ENCODE data around the gene POLK.

Gene POLK

GRCh38 chr5:75623846-75624245, 112.2 kb downstream of the POLK start:
- H3K4me3 ChIP-seq (ENCODE audit: low read length), result no peak overlapping the region
- TF ChIP-seq CTCF (conservative IDR thresholded peaks at IDR 0.05; ENCODE audit: low read length), result no peak
- DNase-seq (ENCODE audit: low read depth), result peak; percentile 17

- H3K4me3 ChIP-seq (ENCODE audit: low read length), result no peak overlapping the region
- no peak for DNase-seq (ENCODE audit: low read depth)
- TF ChIP-seq CTCF (conservative IDR thresholded peaks at IDR 0.05; ENCODE audit: low read length), result no peak
Measured at GRCh38 chr5:75626959-75627358, 115.3 kb downstream of the POLK start.

GRCh38 chr5:75627801-75628200, 116.1 kb downstream of the POLK start:
- no peak for TF ChIP-seq CTCF (conservative IDR thresholded peaks at IDR 0.05; ENCODE audit: low read length)
- DNase-seq (ENCODE audit: low read depth), result no peak
- H3K4me3 ChIP-seq (ENCODE audit: low read length), result no peak overlapping the region

- no peak for TF ChIP-seq CTCF (conservative IDR thresholded peaks at IDR 0.05; ENCODE audit: low read length)
- H3K4me3 ChIP-seq (ENCODE audit: low read length), result no peak overlapping the region
- no peak for DNase-seq (ENCODE audit: low read depth)
Measured at GRCh38 chr5:75630875-75631274, 119.2 kb downstream of the POLK start.

- TF ChIP-seq CTCF (conservative IDR thresholded peaks at IDR 0.05; ENCODE audit: low read length), result no peak
- DNase-seq (ENCODE audit: low read depth), result no peak
- H3K4me3 ChIP-seq (ENCODE audit: low read length), result no peak overlapping the region
Measured at GRCh38 chr5:75632321-75632720, 120.6 kb downstream of the POLK start.

GRCh38 chr5:75637949-75638348, 126.3 kb downstream of the POLK start:
- no peak for TF ChIP-seq CTCF (conservative IDR thresholded peaks at IDR 0.05; ENCODE audit: low read length)
- DNase-seq (ENCODE audit: low read depth), result no peak

GRCh38 chr5:75639535-75640311, 128.0 kb downstream of the POLK start:
- H3K4me3 ChIP-seq (ENCODE audit: low read length), result no peak overlapping the region
- no peak for TF ChIP-seq CTCF (conservative IDR thresholded peaks at IDR 0.05; ENCODE audit: low read length)
- no peak for DNase-seq (ENCODE audit: low read depth)

More at GRCh38 chr5:75637949-75638348, 126.3 kb downstream of the POLK start:
- H3K4me3 ChIP-seq (ENCODE audit: low read length), result no peak overlapping the region
